PC-9 (cell line): ENCODE results near the gene BRD1.

Experiments
- EZH2 ChIP-seq: fragments of 200-600 bp; sonication (generic); IDR thresholded peaks from 2 replicates; pipeline ENCODE4 v1.8.0; 2017; ENCODE audit warnings: antibody characterized with exemption, low read depth
- TF ChIP-seq, protein P1 (sequence below): fragments of 200-600 bp; sonication (generic); conservative IDR thresholded peaks from 2 replicates; pipeline ENCODE4 v1.6.1; 2017; ENCODE audit warnings: mixed run types, antibody characterized with exemption, mild to moderate bottlenecking, moderate library complexity

DNA sequence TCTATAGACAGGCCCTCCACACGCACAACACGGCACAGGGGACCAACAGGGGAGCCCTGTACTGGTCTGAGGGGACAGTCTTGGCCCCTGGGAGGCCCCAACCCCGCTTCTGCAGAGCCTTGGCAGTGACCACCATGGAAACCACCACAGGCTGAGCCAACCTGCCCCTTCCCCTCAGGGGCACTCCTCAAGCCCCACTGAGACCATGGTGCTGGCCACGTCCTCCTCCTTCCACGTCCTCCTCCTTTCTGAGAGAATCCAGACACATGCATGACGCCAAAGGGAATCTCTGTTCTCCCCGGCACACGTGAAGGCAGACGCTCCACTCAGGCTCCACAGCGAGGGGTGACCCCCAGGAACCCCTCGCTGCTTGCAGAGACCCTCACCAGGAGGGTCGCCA lies 2.7 kb downstream of the BRD1 start:
- no peak for TF ChIP-seq EZH2
- TF ChIP-seq, protein P1, sequence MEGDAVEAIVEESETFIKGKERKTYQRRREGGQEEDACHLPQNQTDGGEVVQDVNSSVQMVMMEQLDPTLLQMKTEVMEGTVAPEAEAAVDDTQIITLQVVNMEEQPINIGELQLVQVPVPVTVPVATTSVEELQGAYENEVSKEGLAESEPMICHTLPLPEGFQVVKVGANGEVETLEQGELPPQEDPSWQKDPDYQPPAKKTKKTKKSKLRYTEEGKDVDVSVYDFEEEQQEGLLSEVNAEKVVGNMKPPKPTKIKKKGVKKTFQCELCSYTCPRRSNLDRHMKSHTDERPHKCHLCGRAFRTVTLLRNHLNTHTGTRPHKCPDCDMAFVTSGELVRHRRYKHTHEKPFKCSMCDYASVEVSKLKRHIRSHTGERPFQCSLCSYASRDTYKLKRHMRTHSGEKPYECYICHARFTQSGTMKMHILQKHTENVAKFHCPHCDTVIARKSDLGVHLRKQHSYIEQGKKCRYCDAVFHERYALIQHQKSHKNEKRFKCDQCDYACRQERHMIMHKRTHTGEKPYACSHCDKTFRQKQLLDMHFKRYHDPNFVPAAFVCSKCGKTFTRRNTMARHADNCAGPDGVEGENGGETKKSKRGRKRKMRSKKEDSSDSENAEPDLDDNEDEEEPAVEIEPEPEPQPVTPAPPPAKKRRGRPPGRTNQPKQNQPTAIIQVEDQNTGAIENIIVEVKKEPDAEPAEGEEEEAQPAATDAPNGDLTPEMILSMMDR: no peak
